BLaER1 treated with 17β-estradiol and CSF1 and Interleukin-3, amounts not matched to agents 10 nM and 100 nM (cell line): Measurements from ENCODE around the gene ATXN7.

Source experiments
- H3K27ac ChIP-seq, 11 experiments: shearing (Covaris generic); formaldehyde crosslinking; 2 replicates each; pipeline ENCODE4 v1.8.1; 2022
- H3K27me3 ChIP-seq, 11 experiments: shearing (Covaris generic); formaldehyde crosslinking; 2 replicates each; pipeline ENCODE4 v1.8.1; 2022
- H3K36me3 ChIP-seq, 11 experiments: shearing (Covaris generic); formaldehyde crosslinking; 2 replicates each; pipeline ENCODE4 v1.8.1; 2022
- H3K4me1 ChIP-seq, 10 experiments: shearing (Covaris generic); formaldehyde crosslinking; 2 replicates each; pipeline ENCODE4 v1.8.1; 2022
- H3K4me2 ChIP-seq, 11 experiments: shearing (Covaris generic); formaldehyde crosslinking; 2 replicates each; pipeline ENCODE4 v1.8.1; 2022
- H3K4me3 ChIP-seq, 10 experiments: shearing (Covaris generic); formaldehyde crosslinking; 2 replicates each; pipeline ENCODE4 v1.8.1; 2022
- H3K9ac ChIP-seq, 11 experiments: shearing (Covaris generic); formaldehyde crosslinking; 2 replicates each; pipeline ENCODE4 v1.8.1; 2022
- H3K9me3 ChIP-seq, 11 experiments: shearing (Covaris generic); formaldehyde crosslinking; replicated peaks in 1 of 11; 2 replicates each; pipeline ENCODE4 v1.8.1; 2022
- H4K20me1 ChIP-seq, 11 experiments: shearing (Covaris generic); formaldehyde crosslinking; 2 replicates each; pipeline ENCODE4 v1.8.1; 2022
- Cebpa-rat ChIP-seq, 11 experiments: shearing (Covaris generic); IDR thresholded peaks; 2 replicates each; pipeline ENCODE4 v1.8.1; 2022

The ATXN7 gene

DNA sequence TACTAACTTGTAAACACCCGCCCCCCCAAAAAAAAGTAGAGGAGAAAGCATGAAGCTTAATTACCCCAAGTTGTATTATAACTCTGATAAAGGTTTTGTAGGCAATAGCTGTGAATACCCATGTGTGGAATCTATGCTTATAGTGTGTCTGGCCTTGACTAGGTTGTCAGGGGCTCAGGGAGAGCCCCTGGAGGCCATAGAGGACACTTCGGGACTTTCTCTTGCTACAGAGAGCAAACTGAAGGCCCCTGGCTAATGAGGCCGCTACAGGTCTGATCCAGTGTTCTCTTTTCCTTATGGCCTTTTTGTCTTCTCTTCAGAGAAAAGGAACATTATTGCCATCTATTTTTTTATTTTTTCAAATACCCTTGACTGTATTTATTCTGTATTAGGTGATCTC lies 67.6 kb downstream of the ATXN7 start:
- peak overlapping the region in 2 of 11 experiments; percentile 3 to 5; a peak in 1 of 22 replicates for H3K27ac ChIP-seq
- peaks cover 0 to 3% (median 0%) of the 10 kb centered on the region in 11 experiments; a peak in 1 of 22 replicates for H3K9me3 ChIP-seq
- H3K27me3 ChIP-seq = no peaks in the 10 kb centered on the region
- peaks cover 3 to 76% (median 50%) of the 10 kb centered on the region in 11 experiments; a peak in 20 of 22 replicates for H3K36me3 ChIP-seq
- TF ChIP-seq Cebpa-rat (IDR thresholded peaks at IDR 0.05) = no peak
- no peak overlapping the region for H3K9ac ChIP-seq
- H4K20me1 ChIP-seq = peaks cover 7 to 100% (median 84%) of the 10 kb centered on the region in 11 experiments; a peak in 21 of 22 replicates
- H3K4me3 ChIP-seq = no peak overlapping the region
- peaks cover 53 to 100% (median 83%) of the 10 kb centered on the region in 10 experiments for H3K4me1 ChIP-seq
- H3K4me2 ChIP-seq = peak overlapping the region in 5 of 11 experiments; percentile 12 to 82 (median 22); a peak in 6 of 22 replicates

DNA sequence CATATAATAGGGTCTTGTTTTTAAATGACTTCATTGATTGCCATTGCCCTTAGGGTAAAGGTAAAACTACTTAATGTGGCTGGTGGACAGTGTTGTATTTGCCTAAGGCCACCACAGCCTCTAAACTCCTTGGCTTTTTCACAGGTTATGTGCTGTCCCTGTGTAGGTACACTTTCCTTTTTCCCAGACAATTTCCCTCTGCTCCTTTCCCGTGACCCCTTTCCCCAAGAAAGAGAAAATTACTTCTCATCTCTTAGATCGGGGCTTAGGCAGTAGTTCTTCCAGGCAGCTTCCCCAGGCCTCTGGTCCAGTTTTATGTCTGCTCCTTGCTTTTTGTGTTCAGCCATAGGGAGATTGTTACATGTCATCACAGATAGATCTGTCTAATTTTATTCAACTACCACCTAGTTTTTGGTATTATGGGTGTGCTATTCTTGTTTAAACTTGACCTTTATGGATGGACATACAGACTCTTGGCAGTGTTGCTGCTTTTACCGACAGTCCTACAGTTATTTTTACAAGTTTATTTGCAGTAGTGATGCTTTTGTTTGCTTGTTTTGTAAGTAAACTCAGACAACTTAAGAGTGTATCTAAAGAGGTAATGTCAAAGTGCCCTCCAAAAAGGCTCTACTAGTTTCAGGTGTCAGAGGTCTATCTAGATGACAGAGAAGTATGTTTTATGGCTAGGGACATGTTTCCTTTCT lies 69.0 kb downstream of the ATXN7 start:
- peak overlapping the region in 8 of 11 experiments; percentile 7 to 64 (median 38); a peak in 11 of 22 replicates for H3K9ac ChIP-seq
- H3K27me3 ChIP-seq = no peaks in the 10 kb centered on the region
- TF ChIP-seq Cebpa-rat (IDR thresholded peaks at IDR 0.05) = no peak
- H3K4me2 ChIP-seq = peak overlapping the region; percentile 44 to 83 (median 69)
- H3K36me3 ChIP-seq = peaks cover 0 to 76% (median 51%) of the 10 kb centered on the region in 11 experiments; a peak in 20 of 22 replicates
- H3K4me1 ChIP-seq = peaks cover 46 to 98% (median 76%) of the 10 kb centered on the region in 10 experiments
- 0 out of 22 replicates have a peak, but pooled peaks cover 0 to 3% (median 0%) of the 10 kb centered on the region in 11 experiments for H3K9me3 ChIP-seq
- peaks cover 8 to 99% (median 81%) of the 10 kb centered on the region in 11 experiments; a peak in 21 of 22 replicates for H4K20me1 ChIP-seq
- peak overlapping the region in 9 of 11 experiments; percentile 18 to 79 (median 57); a peak in 17 of 22 replicates for H3K27ac ChIP-seq
- no peak overlapping the region for H3K4me3 ChIP-seq

DNA sequence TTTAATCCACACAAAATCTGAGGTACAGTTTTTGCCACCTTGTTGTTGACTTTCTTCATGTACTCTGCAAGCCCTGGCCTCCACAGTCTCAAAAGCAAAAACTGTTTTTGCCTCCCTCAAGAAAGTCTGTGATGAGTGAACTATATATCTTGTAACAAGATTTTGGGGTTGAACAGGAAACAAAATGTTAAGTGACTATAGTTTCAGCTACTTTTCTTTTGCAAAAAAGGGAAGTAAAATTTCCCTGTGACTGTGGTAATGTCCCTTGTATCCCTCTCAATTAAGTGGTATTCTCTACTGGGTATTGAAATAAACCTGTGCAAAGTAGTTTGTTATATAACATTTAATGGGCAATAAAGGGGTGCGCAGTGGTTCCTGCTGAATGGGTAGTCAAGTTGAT lies 69.8 kb downstream of the ATXN7 start:
- H3K4me1 ChIP-seq = peaks cover 38 to 98% (median 77%) of the 10 kb centered on the region in 10 experiments
- H3K4me3 ChIP-seq = no peak overlapping the region
- 0 out of 22 replicates have a peak, but pooled peaks cover 0 to 3% (median 0%) of the 10 kb centered on the region in 11 experiments for H3K9me3 ChIP-seq
- H3K27me3 ChIP-seq = no peaks in the 10 kb centered on the region
- H3K4me2 ChIP-seq = peak overlapping the region; percentile 44 to 83 (median 69)
- H3K27ac ChIP-seq = peak overlapping the region in 9 of 11 experiments; percentile 18 to 79 (median 57); a peak in 17 of 22 replicates
- TF ChIP-seq Cebpa-rat (IDR thresholded peaks at IDR 0.05) = no peak
- peak overlapping the region in 8 of 11 experiments; percentile 20 to 64 (median 38); a peak in 10 of 22 replicates for H3K9ac ChIP-seq
- peaks cover 0 to 82% (median 51%) of the 10 kb centered on the region in 11 experiments; a peak in 20 of 22 replicates for H3K36me3 ChIP-seq
- H4K20me1 ChIP-seq = peaks cover 12 to 99% (median 80%) of the 10 kb centered on the region in 11 experiments; a peak in 21 of 22 replicates

GRCh38 chr3:63934041-63934866 lies 70.6 kb downstream of the ATXN7 start:
- Histone ChIP-seq H3K27ac (peak overlapping the region in 9 of 11 experiments; percentile 4 to 79 (median 57); a peak in 17 of 22 replicates), H3K4me1 (peaks cover 40 to 97% (median 75%) of the 10 kb centered on the region in 10 experiments), H3K27me3 (no peaks in the 10 kb centered on the region), H3K9me3 (0 out of 22 replicates have a peak, but pooled peaks cover 0 to 3% (median 0%) of the 10 kb centered on the region in 11 experiments), H3K4me2 (peak overlapping the region; percentile 44 to 83 (median 69)), H3K9ac (peak overlapping the region in 3 of 11 experiments; percentile 24 to 50 (median 43); a peak in 5 of 22 replicates), H4K20me1 (peaks cover 12 to 99% (median 84%) of the 10 kb centered on the region in 11 experiments; a peak in 21 of 22 replicates), H3K4me3 (no peak overlapping the region), H3K36me3 (peaks cover 4 to 82% (median 53%) of the 10 kb centered on the region in 11 experiments; a peak in 21 of 22 replicates)
- TF ChIP-seq Cebpa-rat (IDR thresholded peaks at IDR 0.05) = no peak

- H4K20me1 ChIP-seq = peaks cover 14 to 99% (median 90%) of the 10 kb centered on the region in 11 experiments
- H3K27ac ChIP-seq = peak overlapping the region in 2 of 11 experiments; percentile 8 to 27; a peak in 2 of 22 replicates
These were observed 73.3 kb downstream of the ATXN7 start for GRCh38 chr3:63936925-63937324.

DNA sequence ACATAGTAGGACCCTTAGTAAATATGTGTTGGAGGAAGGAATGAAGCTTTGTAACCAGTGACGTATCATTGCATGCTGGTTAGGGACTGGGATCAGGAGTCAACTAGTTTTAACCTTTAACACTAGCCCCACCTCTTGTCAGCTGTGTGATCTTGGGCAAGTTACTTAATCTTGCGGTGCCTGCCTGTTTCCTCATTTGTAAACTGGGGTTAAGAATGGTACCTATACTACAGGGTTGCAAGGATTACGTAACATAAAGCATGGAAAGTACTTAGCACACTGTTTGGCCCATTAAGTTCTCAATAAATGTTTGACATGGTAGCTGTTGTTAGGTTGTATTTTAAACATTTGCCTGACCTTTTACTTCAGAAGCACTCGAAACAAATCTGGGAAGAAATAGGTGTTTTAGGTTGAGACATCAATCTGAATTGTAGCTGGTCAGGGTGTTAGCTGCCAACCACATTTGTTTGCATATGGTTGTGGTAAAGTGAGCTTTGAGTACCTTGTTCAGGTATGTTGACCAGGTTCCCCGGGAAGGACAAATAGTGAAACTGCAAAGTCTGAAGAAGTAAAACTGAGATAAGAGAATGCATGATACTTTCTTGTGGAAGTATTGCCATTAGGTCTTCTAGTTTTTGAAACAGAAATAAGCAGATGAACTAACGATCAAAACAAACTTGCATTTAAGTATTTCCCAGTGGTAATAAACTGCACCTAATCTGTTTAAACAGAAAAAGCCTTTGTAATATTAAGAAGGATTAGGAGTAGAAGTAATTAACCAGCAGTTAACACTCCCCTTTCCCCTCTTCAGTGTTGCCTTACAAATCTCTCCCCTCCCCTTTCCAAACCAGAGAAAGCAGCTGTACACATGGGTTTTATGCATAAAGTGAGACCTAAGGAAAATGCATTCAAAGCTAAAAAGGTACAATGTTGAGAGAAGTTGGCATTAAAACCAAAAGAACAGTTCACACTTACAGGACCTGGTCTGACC lies 74.3 kb downstream of the ATXN7 start:
- Histone ChIP-seq H3K9ac (no peak overlapping the region), H3K27ac (peak overlapping the region in 4 of 11 experiments; percentile 8 to 27 (median 14); a peak in 4 of 22 replicates), H4K20me1 (peaks cover 19 to 99% (median 90%) of the 10 kb centered on the region in 11 experiments), H3K36me3 (peaks cover 31 to 92% (median 66%) of the 10 kb centered on the region in 11 experiments), H3K4me2 (peak overlapping the region in 7 of 11 experiments; percentile 16 to 55 (median 44); a peak in 13 of 22 replicates), H3K9me3 (0 out of 22 replicates have a peak, but pooled peaks cover 0 to 3% (median 0%) of the 10 kb centered on the region in 11 experiments), H3K4me3 (no peak overlapping the region), H3K4me1 (peaks cover 29 to 60% (median 47%) of the 10 kb centered on the region in 10 experiments), H3K27me3 (no peaks in the 10 kb centered on the region)
- peak in 6 of 11 experiments; percentile 24 to 74 (median 61); a peak in 7 of 22 replicates for TF ChIP-seq Cebpa-rat (IDR thresholded peaks at IDR 0.05)

More at GRCh38 chr3:63936925-63937324, 73.3 kb downstream of the ATXN7 start:
- no peak overlapping the region for H3K4me3 ChIP-seq
- peak overlapping the region in 3 of 11 experiments; percentile 43 to 53 (median 46); a peak in 4 of 22 replicates for H3K4me2 ChIP-seq
- no peak overlapping the region for H3K9ac ChIP-seq
- H3K27me3 ChIP-seq = no peaks in the 10 kb centered on the region
- peaks cover 40 to 70% (median 57%) of the 10 kb centered on the region in 10 experiments for H3K4me1 ChIP-seq
- 0 out of 22 replicates have a peak, but pooled peaks cover 0 to 3% (median 0%) of the 10 kb centered on the region in 11 experiments for H3K9me3 ChIP-seq
- TF ChIP-seq Cebpa-rat (IDR thresholded peaks at IDR 0.05) = no peak
- H3K36me3 ChIP-seq = peaks cover 25 to 82% (median 58%) of the 10 kb centered on the region in 11 experiments; a peak in 21 of 22 replicates

DNA sequence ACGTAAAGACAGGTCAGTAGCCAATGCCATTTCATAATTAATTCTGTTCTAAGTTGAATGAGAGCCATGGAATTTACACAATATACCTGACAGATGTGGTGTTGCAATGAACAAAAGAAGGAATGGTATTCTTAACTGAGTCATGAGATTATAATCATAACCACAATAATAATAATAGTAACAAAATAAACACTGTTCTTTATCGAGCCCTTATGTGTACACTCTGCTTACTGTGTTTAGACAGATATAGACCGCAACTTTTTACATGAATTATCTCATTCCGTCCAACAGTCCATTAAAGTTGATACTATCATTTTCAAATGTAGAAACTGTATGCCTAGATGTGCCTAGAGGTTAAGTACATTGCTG lies 76.7 kb downstream of the ATXN7 start:
- Histone ChIP-seq H4K20me1 (peaks cover 20 to 99% (median 80%) of the 10 kb centered on the region in 11 experiments; a peak in 20 of 22 replicates), H3K9me3 (no peaks in the 10 kb centered on the region), H3K9ac (no peak overlapping the region), H3K4me1 (peaks cover 16 to 36% (median 29%) of the 10 kb centered on the region in 10 experiments), H3K4me2 (no peak overlapping the region), H3K4me3 (no peak overlapping the region), H3K27ac (no peak overlapping the region), H3K36me3 (peaks cover 43 to 100% (median 80%) of the 10 kb centered on the region in 11 experiments), H3K27me3 (no peaks in the 10 kb centered on the region)
- no peak for TF ChIP-seq Cebpa-rat (IDR thresholded peaks at IDR 0.05)
